K562 (cell line): ENCODE data around the gene PRPF8. TPM values are rescaled to one million over a fixed set of nuclear protein-coding genes. Genes with fewer than 3 reads are reported as not detected.

Experiments
- ETV6 ChIP-seq, 3 experiments: fragments of 150-350 bp in 1 of 3; sonication (generic) in 1 of 3; formaldehyde crosslinking in 1 of 3; IDR thresholded peaks; 2 replicates each; pipeline versions ENCODE4 v1.6.1 to v1.8.0; 2014 to 2022; ENCODE audit warnings: borderline replicate concordance in 2 of 3, low read depth in 2 of 3, antibody characterized with exemption in 1 of 3, low read length in 1 of 3, mild to moderate bottlenecking in 1 of 3, missing genetic modification reagents in 1 of 3
- EWSR1 ChIP-seq: fragments of 450-650 bp; IDR thresholded peaks from 2 replicates; pipeline ENCODE4 v1.6.1; 2018; ENCODE audit warnings: borderline replicate concordance, mild to moderate bottlenecking, low read depth, moderate library complexity; ENCODE audit not compliant: partially characterized antibody
- GATAD2B ChIP-seq: fragments of 450-650 bp; IDR thresholded peaks from 2 replicates; pipeline ENCODE4 v1.6.1; 2017; ENCODE audit warnings: mild to moderate bottlenecking, borderline replicate concordance
- HDAC1 ChIP-seq, 2 experiments: fragments of 450-650 bp; IDR thresholded peaks; 2 replicates each; pipeline ENCODE4 v1.6.1; 2016 to 2017; ENCODE audit warnings: inconsistent platforms in 1 of 2, mild to moderate bottlenecking in 1 of 2, moderate library complexity in 1 of 2
- HMG20A ChIP-seq: fragments of 450-650 bp; formaldehyde crosslinking; conservative IDR thresholded peaks from 2 replicates; pipeline ENCODE4 v1.4.0; 2020; ENCODE audit warnings: mild to moderate bottlenecking, mixed read lengths
- KAT2B ChIP-seq: IDR thresholded peaks from one replicate; pipeline ENCODE4 v1.6.1; 2012; ENCODE audit warnings: low read depth, mild to moderate bottlenecking, control low read depth, inconsistent platforms, low read length, moderate library complexity
- LEF1 ChIP-seq: fragments of 450-650 bp; IDR thresholded peaks from 2 replicates; pipeline ENCODE4 v1.6.1; 2016; ENCODE audit warnings: mild to moderate bottlenecking
- MTA2 ChIP-seq: fragments of 450-650 bp; IDR thresholded peaks from 2 replicates; pipeline ENCODE4 v1.6.1; 2016; ENCODE audit warnings: low read depth
- TAF7 ChIP-seq: fragments of 450-650 bp; IDR thresholded peaks from 2 replicates; pipeline ENCODE4 v1.6.1; 2016; ENCODE audit warnings: missing genetic modification characterization, missing compliant biosample characterization
- U2AF1 ChIP-seq: fragments of 200-400 bp; formaldehyde crosslinking; optimal IDR thresholded peaks from 2 replicates; pipeline ENCODE3; 2017; ENCODE audit warnings: mild to moderate bottlenecking, low read depth, low read length, moderate library complexity
- ZNF143 ChIP-seq: sonication (generic); formaldehyde crosslinking; IDR thresholded peaks from 2 replicates; pipeline ENCODE4 v1.9.0; 2022; ENCODE audit warnings: mild to moderate bottlenecking, missing genetic modification reagents
- ZNF282 ChIP-seq: sonication (generic); formaldehyde crosslinking; IDR thresholded peaks from 2 replicates; pipeline ENCODE4 v1.8.1; 2023; ENCODE audit warnings: missing genetic modification reagents
- ZNF79 ChIP-seq: fragments of 250-450 bp; sonication (Bioruptor Pico); IDR thresholded peaks from 2 replicates; pipeline ENCODE4 v1.4.0; 2020; ENCODE audit warnings: low read depth, mild to moderate bottlenecking, moderate library complexity
- polyA plus RNA-seq, 8 experiments: library from polyadenylated mRNA; depleted of rRNA in 4 of 8; stranded (reverse) in 5 of 8; unstranded in 3 of 8; fragments of >200 nt; fragmentation: Nextera tagmentation in 2 of 8; fragmentation: Illumina TruSeq in 1 of 8; extraction: Ambion mirVana in 2 of 8; extraction: Trizol in 1 of 8; gene quantifications; 2 replicates each; pipeline versions ENCODE4 v1.2.1 to v1.2.3, GENCODE V29; 2011 to 2014; ENCODE audit warnings: inconsistent platforms in 1 of 8, missing spikeins in 1 of 8
- total RNA-seq, 7 experiments: library from RNA; depleted of rRNA in 6 of 7; stranded (reverse); fragments of >200 nt in 6 of 7; fragmentation: Illumina TruSeq in 2 of 7; extraction: Trizol in 2 of 7; gene quantifications; 2 replicates each; pipeline versions ENCODE4 v1.2.1 to v1.2.3, GENCODE V29; 2011 to 2021; ENCODE audit warnings: low replicate concordance in 1 of 7
- TF ChIP-seq, protein P1 (sequence below): fragments of 250-450 bp; sonication (Bioruptor Pico); IDR thresholded peaks from 2 replicates; pipeline ENCODE4 v1.4.0; 2020; ENCODE audit warnings: borderline replicate concordance
- TF ChIP-seq, protein P2 (sequence below): sonication (generic); formaldehyde crosslinking; IDR thresholded peaks from 2 replicates; pipeline ENCODE4 v1.8.1; 2022; ENCODE audit warnings: missing genetic modification reagents
- TF ChIP-seq, protein P3 (sequence below): fragments of 450-650 bp; formaldehyde crosslinking; IDR thresholded peaks from 2 replicates; pipeline ENCODE4 v1.4.0; 2022; ENCODE audit warnings: mild to moderate bottlenecking, moderate library complexity
- TF ChIP-seq, protein P4 (sequence below): IDR thresholded peaks from 2 replicates; pipeline ENCODE4 v1.6.1; 2012; ENCODE audit warnings: low read depth, low read length, improper control_type of control experiment, borderline replicate concordance
- TF ChIP-seq, protein P5 (sequence below): fragments of 450-650 bp; IDR thresholded peaks from 2 replicates; pipeline ENCODE4 v1.6.1; 2018; ENCODE audit not compliant: partially characterized antibody

The PRPF8 gene
- total and polyA plus RNA-seq, 9 of the 15 experiments (the other 6 are each of a cell fraction or from before 2014, with no cell fraction given): 64.3 to 294 (median 85.9) TPM

DNA sequence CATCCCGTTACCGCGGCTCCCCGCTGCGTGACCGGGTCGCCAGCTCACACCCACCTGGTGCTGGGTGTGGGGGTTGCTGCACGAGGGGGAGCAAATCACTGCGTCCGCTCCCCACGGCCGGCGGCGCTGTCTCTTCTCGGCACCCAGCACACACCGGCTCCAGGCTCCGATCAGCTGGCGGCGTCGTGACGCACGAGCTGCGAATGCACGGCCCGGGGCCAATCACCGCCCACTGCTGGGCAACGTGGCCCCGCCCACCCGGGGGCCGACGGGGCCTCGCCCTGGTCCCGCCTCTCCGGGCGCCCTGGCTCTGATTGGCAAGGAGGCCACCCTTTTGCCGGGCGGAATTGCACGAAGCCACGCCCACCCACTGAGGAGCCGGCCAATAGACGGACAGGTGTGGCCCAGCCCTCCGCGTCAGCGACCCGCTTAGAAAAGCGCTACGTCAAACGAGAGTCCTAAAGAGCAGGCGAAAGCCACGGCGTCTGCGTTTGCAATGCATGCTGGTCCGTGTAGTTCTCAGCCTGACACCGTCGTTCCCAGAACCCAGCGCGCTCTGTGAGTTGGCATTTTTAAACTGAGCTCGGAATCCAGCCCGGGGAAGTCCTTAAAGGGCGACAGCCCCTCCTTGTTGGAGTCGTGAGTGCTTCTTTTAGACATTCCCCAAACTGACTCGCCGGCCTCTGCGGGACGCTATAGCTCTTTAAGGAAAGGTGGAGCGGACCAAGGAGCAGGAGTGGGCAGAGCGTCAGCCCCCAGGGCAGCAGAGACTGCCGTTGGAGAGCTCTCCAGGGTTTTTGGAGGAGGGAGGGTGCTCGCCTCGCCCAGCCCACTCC lies 31.6 kb upstream of the PRPF8 start (continued):
- TF ChIP-seq ETV6 (IDR thresholded peaks at IDR 0.05; ENCODE audit: borderline replicate concordance in 1 of 2, low read depth in 2 of 2, low read length in 1 of 2): no peak
- TF ChIP-seq ETV6 (CRISPR knock-in tag; IDR thresholded peaks at IDR 0.05; ENCODE audit: borderline replicate concordance): no peak
- no peak for TF ChIP-seq MTA2
- no peak for TF ChIP-seq EWSR1
- no peak for TF ChIP-seq U2AF1
- TF ChIP-seq ZNF282 (CRISPR knock-in tag): no peak
- TF ChIP-seq, protein P1, sequence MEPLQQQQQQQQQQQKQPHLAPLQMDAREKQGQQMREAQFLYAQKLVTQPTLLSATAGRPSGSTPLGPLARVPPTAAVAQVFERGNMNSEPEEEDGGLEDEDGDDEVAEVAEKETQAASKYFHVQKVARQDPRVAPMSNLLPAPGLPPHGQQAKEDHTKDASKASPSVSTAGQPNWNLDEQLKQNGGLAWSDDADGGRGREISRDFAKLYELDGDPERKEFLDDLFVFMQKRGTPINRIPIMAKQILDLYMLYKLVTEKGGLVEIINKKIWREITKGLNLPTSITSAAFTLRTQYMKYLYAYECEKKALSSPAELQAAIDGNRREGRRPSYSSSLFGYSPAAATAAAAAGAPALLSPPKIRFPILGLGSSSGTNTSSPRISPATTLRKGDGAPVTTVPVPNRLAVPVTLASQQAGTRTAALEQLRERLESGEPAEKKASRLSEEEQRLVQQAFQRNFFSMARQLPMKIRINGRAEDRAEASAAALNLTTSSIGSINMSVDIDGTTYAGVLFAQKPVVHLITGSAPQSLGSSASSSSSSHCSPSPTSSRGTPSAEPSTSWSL (CRISPR knock-in tag): no peak
- peak; percentile 92 for TF ChIP-seq ZNF143 (CRISPR knock-in tag)
- no peak for TF ChIP-seq GATAD2B
- no peak for TF ChIP-seq ZNF79 (CRISPR knock-in tag)
- peak; percentile 48 to 95; a peak in 3 of 4 replicates for TF ChIP-seq HDAC1 (IDR thresholded peaks at IDR 0.05)
- TF ChIP-seq TAF7 (tag): peak; percentile 77
- TF ChIP-seq, protein P2, sequence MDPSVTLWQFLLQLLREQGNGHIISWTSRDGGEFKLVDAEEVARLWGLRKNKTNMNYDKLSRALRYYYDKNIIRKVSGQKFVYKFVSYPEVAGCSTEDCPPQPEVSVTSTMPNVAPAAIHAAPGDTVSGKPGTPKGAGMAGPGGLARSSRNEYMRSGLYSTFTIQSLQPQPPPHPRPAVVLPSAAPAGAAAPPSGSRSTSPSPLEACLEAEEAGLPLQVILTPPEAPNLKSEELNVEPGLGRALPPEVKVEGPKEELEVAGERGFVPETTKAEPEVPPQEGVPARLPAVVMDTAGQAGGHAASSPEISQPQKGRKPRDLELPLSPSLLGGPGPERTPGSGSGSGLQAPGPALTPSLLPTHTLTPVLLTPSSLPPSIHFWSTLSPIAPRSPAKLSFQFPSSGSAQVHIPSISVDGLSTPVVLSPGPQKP: no peak
- no peak for TF ChIP-seq KAT2B
- TF ChIP-seq, protein P3, sequence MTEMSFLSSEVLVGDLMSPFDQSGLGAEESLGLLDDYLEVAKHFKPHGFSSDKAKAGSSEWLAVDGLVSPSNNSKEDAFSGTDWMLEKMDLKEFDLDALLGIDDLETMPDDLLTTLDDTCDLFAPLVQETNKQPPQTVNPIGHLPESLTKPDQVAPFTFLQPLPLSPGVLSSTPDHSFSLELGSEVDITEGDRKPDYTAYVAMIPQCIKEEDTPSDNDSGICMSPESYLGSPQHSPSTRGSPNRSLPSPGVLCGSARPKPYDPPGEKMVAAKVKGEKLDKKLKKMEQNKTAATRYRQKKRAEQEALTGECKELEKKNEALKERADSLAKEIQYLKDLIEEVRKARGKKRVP: no peak
- TF ChIP-seq LEF1: no peak
- TF ChIP-seq, protein P4, sequence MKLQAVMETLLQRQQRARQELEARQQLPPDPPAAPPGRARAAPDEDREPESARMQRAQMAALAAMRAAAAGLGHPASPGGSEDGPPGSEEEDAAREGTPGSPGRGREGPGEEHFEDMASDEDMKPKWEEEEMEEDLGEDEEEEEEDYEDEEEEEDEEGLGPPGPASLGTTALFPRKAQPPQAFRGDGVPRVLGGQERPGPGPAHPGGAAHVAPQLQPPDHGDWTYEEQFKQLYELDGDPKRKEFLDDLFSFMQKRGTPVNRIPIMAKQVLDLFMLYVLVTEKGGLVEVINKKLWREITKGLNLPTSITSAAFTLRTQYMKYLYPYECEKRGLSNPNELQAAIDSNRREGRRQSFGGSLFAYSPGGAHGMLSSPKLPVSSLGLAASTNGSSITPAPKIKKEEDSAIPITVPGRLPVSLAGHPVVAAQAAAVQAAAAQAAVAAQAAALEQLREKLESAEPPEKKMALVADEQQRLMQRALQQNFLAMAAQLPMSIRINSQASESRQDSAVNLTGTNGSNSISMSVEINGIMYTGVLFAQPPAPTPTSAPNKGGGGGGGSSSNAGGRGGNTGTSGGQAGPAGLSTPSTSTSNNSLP: no peak
- TF ChIP-seq, protein P5, sequence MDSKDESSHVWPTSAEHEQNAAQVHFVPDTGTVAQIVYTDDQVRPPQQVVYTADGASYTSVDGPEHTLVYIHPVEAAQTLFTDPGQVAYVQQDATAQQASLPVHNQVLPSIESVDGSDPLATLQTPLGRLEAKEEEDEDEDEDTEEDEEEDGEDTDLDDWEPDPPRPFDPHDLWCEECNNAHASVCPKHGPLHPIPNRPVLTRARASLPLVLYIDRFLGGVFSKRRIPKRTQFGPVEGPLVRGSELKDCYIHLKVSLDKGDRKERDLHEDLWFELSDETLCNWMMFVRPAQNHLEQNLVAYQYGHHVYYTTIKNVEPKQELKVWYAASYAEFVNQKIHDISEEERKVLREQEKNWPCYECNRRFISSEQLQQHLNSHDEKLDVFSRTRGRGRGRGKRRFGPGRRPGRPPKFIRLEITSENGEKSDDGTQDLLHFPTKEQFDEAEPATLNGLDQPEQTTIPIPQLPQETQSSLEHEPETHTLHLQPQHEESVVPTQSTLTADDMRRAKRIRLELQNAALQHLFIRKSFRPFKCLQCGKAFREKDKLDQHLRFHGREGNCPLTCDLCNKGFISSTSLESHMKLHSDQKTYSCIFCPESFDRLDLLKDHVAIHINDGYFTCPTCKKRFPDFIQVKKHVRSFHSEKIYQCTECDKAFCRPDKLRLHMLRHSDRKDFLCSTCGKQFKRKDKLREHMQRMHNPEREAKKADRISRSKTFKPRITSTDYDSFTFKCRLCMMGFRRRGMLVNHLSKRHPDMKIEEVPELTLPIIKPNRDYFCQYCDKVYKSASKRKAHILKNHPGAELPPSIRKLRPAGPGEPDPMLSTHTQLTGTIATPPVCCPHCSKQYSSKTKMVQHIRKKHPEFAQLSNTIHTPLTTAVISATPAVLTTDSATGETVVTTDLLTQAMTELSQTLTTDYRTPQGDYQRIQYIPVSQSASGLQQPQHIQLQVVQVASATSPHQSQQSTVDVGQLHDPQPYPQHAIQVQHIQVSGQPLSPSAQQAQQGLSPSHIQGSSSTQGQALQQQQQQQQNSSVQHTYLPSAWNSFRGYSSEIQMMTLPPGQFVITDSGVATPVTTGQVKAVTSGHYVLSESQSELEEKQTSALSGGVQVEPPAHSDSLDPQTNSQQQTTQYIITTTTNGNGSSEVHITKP: no peak
- TF ChIP-seq HMG20A: no peak
